Liver (tissue), 9 donors: Measurements from ENCODE around the gene ASCC1. TPM values are rescaled to one million over a fixed set of nuclear protein-coding genes. Genes with fewer than 3 reads are reported as not detected.

Experiments
- DNase-seq: peaks from one replicate; pipeline ENCODE4 v3.0.0-alpha.2; 2017; ENCODE audit warnings: low spot score
- H3K27ac ChIP-seq, 2 donors: one replicate each; pipeline ENCODE4 v1.7.0; 2013; ENCODE audit warnings: inconsistent platforms in 2 of 2, low read length in 2 of 2, control low read depth in 1 of 2, low read depth in 1 of 2, mild to moderate bottlenecking in 1 of 2
- H3K27me3 ChIP-seq, 4 donors: one replicate each; pipeline versions ENCODE4 v1.6.1 to v1.7.0; 2013; ENCODE audit warnings: low read length in 3 of 4, inconsistent platforms in 1 of 4, mild to moderate bottlenecking in 1 of 4, moderate library complexity in 1 of 4; ENCODE audit not compliant: control insufficient read depth in 4 of 4, insufficient read depth in 4 of 4
- H3K36me3 ChIP-seq, 4 donors: one replicate each; pipeline versions ENCODE4 v1.6.1 to v1.7.0; 2013; ENCODE audit warnings: low read length in 3 of 4, mild to moderate bottlenecking in 3 of 4, low read depth in 1 of 4, moderate library complexity in 1 of 4; ENCODE audit not compliant: control insufficient read depth in 4 of 4, insufficient read depth in 3 of 4
- H3K4me1 ChIP-seq, 4 donors: one replicate each; pipeline versions ENCODE4 v1.6.1 to v1.7.0; 2013; ENCODE audit warnings: low read length in 3 of 4, mild to moderate bottlenecking in 3 of 4, moderate library complexity in 1 of 4; ENCODE audit not compliant: control insufficient read depth in 4 of 4, insufficient read depth in 4 of 4
- H3K4me3 ChIP-seq, 3 donors: one replicate each; pipeline versions ENCODE4 v1.6.1 to v1.7.0; 2013; ENCODE audit warnings: low read length in 3 of 3, control low read depth in 1 of 3, low read depth in 1 of 3, mild to moderate bottlenecking in 1 of 3
- H3K9ac ChIP-seq, 2 donors: one replicate each; pipeline ENCODE4 v1.7.0; 2013; ENCODE audit warnings: low read length in 2 of 2, mild to moderate bottlenecking in 2 of 2, moderate library complexity in 2 of 2, control low read depth in 1 of 2, low read depth in 1 of 2
- H3K9me3 ChIP-seq, 4 donors: one replicate each; pipeline versions ENCODE4 v1.6.1 to v1.7.0; 2013; ENCODE audit warnings: low read length in 3 of 4; ENCODE audit not compliant: control insufficient read depth in 4 of 4
- EGR1 ChIP-seq, 2 donors: IDR thresholded peaks; 2 replicates each; pipeline ENCODE4 v1.6.1; 2016 to 2018; ENCODE audit warnings: antibody characterized with exemption in 2 of 2, low read depth in 2 of 2
- FOXA1 ChIP-seq: IDR thresholded peaks from 2 replicates; pipeline ENCODE4 v1.6.1; 2016; ENCODE audit warnings: antibody characterized with exemption
- GABPA ChIP-seq, 2 donors: IDR thresholded peaks in 1 of 2; conservative IDR thresholded peaks in 1 of 2; 2 replicates each; pipeline ENCODE4 v1.6.1; 2016; ENCODE audit warnings: antibody characterized with exemption in 2 of 2, mild to moderate bottlenecking in 1 of 2, moderate library complexity in 1 of 2
- JUND ChIP-seq, 2 donors: IDR thresholded peaks; 2 replicates each; pipeline ENCODE4 v1.6.1; 2016; ENCODE audit warnings: antibody characterized with exemption in 2 of 2
- NR2F2 ChIP-seq: IDR thresholded peaks from 2 replicates; pipeline ENCODE4 v1.6.1; 2016; ENCODE audit warnings: antibody characterized with exemption
- RAD21 ChIP-seq, 2 donors: IDR thresholded peaks; 2 replicates each; pipeline ENCODE4 v1.6.1; 2016; ENCODE audit warnings: antibody characterized with exemption in 2 of 2, mild to moderate bottlenecking in 2 of 2
- RXRA ChIP-seq, 2 donors: IDR thresholded peaks; 2 replicates each; pipeline ENCODE4 v1.6.1; 2017 to 2018; ENCODE audit warnings: antibody characterized with exemption in 2 of 2, mild to moderate bottlenecking in 1 of 2
- SP1 ChIP-seq: IDR thresholded peaks from 2 replicates; pipeline ENCODE4 v1.6.1; 2018; ENCODE audit warnings: antibody characterized with exemption, mild to moderate bottlenecking
- TAF1 ChIP-seq: conservative IDR thresholded peaks from 2 replicates; pipeline ENCODE4 v1.6.1; 2016; ENCODE audit warnings: antibody characterized with exemption, mild to moderate bottlenecking
- WGBS: extraction: QIAGEN DNeasy Blood & Tissue Kit; methylation state at CpG from one replicate; pipeline ENCODE4 v1.1.7; 2013; 5-methylcytosine and 5-hydroxymethylcytosine counted together
- polyA plus RNA-seq, 2 donors: library from polyadenylated mRNA; stranded (reverse) in 1 of 2; unstranded in 1 of 2; fragments of 200-250 nt in 1 of 2; fragments of >200 nt in 1 of 2; fragmentation: Nextera tagmentation in 1 of 2; extraction: Ambion mirVana in 1 of 2; gene quantifications; one replicate each; pipeline versions ENCODE4 v1.2.1 to v1.2.3, GENCODE V29; 2013 to 2015
- total RNA-seq, 2 donors: library from RNA; depleted of rRNA; stranded (reverse); fragments of >200 nt; gene quantifications; one replicate each; pipeline ENCODE4 v1.2.3, GENCODE V29; 2014
- TF ChIP-seq, protein P1 (sequence below): IDR thresholded peaks from 2 replicates; pipeline ENCODE4 v1.6.1; 2016; ENCODE audit warnings: antibody characterized with exemption, mild to moderate bottlenecking
- TF ChIP-seq, protein P2 (sequence below): fragments of 150-350 bp; IDR thresholded peaks from 2 replicates; pipeline ENCODE4 v1.5.1; 2017; ENCODE audit warnings: improper control_type of control experiment, low read depth, low read length; ENCODE audit not compliant: missing input control
- TF ChIP-seq, protein P3 (sequence below): IDR thresholded peaks from 2 replicates; pipeline ENCODE4 v1.6.1; 2016; ENCODE audit warnings: antibody characterized with exemption
- TF ChIP-seq, protein P4 (sequence below): IDR thresholded peaks from 2 replicates; pipeline ENCODE4 v1.6.1; 2016; ENCODE audit warnings: antibody characterized with exemption
- donor health status: healthy.
- donor health status: healthy.
- donor health status: healthy.
- donor health status: healthy.
- donor health status: healthy.

Gene ASCC1
- total and polyA plus RNA-seq, 4 donors: 6.9 to 13.9 (median 10.2) TPM

DNA sequence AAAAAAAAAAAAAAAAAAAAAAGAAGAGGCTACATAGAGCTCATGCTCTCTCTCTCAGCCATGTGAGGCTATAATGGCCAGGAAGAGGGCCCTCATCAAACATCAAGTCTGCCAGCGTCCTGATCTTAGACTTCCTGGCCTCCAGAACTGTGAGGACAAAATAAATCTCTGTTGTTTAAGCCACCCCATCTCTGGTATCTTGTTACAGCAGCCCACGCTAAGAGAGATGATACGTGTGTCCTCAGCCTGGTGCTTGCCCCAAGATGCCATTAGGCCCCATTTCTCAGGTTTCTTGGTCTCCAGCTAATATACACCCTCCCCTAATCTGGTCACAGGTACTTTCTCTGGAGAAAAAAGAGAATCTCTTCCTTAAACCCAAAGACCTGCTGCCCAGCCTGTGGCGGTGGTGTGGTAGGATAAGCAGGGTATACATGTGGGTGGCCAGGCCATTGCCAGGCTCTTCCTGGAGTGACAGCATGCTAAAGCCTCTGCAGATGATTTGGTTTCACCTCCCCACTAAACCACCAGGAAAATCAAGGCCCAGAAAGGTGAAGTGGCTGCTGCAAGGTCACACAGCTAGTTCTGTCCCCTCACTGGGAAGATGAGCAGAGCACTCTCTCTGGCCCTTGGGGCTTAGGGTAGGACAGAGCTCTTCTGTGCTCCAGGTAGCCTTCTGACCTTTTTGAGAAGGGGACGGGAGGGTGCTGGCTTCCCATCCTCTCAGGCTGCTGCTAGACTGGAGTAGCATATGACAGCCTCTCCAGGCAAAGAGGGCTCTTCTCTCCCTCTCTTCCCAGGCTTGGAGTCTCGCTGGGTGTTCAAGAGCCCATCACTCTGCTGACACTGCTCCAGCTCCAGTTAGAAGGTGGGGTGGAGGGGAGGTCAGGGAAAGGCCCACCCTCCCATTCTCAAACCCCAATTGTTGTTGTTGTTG is 133.0 kb downstream of the ASCC1 start (continued):
- TF ChIP-seq, protein P1, sequence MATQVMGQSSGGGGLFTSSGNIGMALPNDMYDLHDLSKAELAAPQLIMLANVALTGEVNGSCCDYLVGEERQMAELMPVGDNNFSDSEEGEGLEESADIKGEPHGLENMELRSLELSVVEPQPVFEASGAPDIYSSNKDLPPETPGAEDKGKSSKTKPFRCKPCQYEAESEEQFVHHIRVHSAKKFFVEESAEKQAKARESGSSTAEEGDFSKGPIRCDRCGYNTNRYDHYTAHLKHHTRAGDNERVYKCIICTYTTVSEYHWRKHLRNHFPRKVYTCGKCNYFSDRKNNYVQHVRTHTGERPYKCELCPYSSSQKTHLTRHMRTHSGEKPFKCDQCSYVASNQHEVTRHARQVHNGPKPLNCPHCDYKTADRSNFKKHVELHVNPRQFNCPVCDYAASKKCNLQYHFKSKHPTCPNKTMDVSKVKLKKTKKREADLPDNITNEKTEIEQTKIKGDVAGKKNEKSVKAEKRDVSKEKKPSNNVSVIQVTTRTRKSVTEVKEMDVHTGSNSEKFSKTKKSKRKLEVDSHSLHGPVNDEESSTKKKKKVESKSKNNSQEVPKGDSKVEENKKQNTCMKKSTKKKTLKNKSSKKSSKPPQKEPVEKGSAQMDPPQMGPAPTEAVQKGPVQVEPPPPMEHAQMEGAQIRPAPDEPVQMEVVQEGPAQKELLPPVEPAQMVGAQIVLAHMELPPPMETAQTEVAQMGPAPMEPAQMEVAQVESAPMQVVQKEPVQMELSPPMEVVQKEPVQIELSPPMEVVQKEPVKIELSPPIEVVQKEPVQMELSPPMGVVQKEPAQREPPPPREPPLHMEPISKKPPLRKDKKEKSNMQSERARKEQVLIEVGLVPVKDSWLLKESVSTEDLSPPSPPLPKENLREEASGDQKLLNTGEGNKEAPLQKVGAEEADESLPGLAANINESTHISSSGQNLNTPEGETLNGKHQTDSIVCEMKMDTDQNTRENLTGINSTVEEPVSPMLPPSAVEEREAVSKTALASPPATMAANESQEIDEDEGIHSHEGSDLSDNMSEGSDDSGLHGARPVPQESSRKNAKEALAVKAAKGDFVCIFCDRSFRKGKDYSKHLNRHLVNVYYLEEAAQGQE: no peak
- TF ChIP-seq RAD21 (IDR thresholded peaks at IDR 0.05): no peak

DNA sequence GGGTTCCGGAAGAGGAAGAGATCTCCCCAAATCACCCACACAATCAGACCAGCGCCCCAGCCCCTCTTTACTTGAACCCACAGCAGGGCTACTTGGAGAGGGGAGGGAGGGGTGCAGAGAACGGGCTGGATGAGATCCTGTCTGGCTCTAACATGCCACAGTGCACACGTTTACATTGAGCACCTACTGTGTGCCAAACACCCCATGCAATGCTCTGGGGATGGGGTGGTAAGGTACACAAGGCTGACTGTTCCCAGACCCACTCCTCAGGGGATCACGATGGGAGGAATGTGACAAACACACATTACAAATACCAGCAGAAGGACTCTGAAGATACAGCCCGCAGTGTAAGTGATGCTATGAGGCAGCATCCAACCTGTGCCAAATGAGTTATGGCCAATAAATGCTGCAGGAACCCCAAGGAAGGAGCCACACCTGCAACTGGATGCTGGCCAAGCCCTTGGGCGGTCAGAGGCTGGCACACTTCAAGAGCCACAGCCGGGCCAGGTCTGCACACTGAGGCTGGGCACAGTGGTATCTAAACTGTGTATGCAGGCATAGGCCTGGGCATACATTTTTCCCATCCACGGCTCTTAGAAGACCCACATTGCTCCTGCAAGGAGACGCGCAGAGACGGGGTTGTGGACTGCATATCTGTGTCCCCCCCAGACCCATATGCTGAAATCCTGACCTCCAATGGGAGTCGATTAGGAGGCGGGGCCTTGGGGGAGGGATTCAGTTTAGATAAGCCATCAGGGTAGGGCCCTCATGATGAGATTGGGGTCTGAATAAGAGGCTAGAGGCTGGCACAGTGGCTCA is 134.1 kb downstream of the ASCC1 start:
- Histone ChIP-seq H3K9ac (no peak overlapping the region), H3K4me3 (no peak overlapping the region), H3K27ac (no peak overlapping the region), H3K4me1 (peaks cover 0 to 2% (median 0%) of the 10 kb centered on the region in 4 donors), H3K27me3 (no peaks in the 10 kb centered on the region), H3K36me3 (no peaks in the 10 kb centered on the region), H3K9me3 (no peaks in the 10 kb centered on the region)
- no peak for DNase-seq
- TF ChIP-seq EGR1 (IDR thresholded peaks at IDR 0.05; ENCODE audit: low read depth in 2 of 2) (no peak), RAD21 (IDR thresholded peaks at IDR 0.05) (no peak), JUND (IDR thresholded peaks at IDR 0.05) (no peak), FOXA1 (no peak), SP1 (no peak), NR2F2 (no peak), GABPA (IDR thresholded peaks at IDR 0.05 in 1 of 2, conservative IDR thresholded peaks at IDR 0.05 in 1 of 2) (no peak), RXRA (IDR thresholded peaks at IDR 0.05) (no peak), TAF1 (no peak)
- TF ChIP-seq, protein P2, sequence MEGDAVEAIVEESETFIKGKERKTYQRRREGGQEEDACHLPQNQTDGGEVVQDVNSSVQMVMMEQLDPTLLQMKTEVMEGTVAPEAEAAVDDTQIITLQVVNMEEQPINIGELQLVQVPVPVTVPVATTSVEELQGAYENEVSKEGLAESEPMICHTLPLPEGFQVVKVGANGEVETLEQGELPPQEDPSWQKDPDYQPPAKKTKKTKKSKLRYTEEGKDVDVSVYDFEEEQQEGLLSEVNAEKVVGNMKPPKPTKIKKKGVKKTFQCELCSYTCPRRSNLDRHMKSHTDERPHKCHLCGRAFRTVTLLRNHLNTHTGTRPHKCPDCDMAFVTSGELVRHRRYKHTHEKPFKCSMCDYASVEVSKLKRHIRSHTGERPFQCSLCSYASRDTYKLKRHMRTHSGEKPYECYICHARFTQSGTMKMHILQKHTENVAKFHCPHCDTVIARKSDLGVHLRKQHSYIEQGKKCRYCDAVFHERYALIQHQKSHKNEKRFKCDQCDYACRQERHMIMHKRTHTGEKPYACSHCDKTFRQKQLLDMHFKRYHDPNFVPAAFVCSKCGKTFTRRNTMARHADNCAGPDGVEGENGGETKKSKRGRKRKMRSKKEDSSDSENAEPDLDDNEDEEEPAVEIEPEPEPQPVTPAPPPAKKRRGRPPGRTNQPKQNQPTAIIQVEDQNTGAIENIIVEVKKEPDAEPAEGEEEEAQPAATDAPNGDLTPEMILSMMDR: no peak
- TF ChIP-seq, protein P3, sequence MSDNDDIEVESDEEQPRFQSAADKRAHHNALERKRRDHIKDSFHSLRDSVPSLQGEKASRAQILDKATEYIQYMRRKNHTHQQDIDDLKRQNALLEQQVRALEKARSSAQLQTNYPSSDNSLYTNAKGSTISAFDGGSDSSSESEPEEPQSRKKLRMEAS: no peak
- TF ChIP-seq, protein P4, sequence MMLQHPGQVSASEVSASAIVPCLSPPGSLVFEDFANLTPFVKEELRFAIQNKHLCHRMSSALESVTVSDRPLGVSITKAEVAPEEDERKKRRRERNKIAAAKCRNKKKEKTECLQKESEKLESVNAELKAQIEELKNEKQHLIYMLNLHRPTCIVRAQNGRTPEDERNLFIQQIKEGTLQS: no peak
- 84% methylated on average over 14 of the region's 14 CpGs for WGBS
